Liver (tissue), 9 donors: ENCODE measurements around the gene MYO18B. TPM values are rescaled to one million over a fixed set of nuclear protein-coding genes. Genes with fewer than 3 reads are reported as not detected.

ENCODE experiments used
- DNase-seq: peaks from one replicate; pipeline ENCODE4 v3.0.0-alpha.2; 2017; ENCODE audit warnings: low spot score
- H3K27ac ChIP-seq, 2 donors: one replicate each; pipeline ENCODE4 v1.7.0; 2013; ENCODE audit warnings: inconsistent platforms in 2 of 2, low read length in 2 of 2, control low read depth in 1 of 2, low read depth in 1 of 2, mild to moderate bottlenecking in 1 of 2
- H3K27me3 ChIP-seq, 4 donors: one replicate each; pipeline versions ENCODE4 v1.6.1 to v1.7.0; 2013; ENCODE audit warnings: low read length in 3 of 4, inconsistent platforms in 1 of 4, mild to moderate bottlenecking in 1 of 4, moderate library complexity in 1 of 4; ENCODE audit not compliant: control insufficient read depth in 4 of 4, insufficient read depth in 4 of 4
- H3K36me3 ChIP-seq, 4 donors: one replicate each; pipeline versions ENCODE4 v1.6.1 to v1.7.0; 2013; ENCODE audit warnings: low read length in 3 of 4, mild to moderate bottlenecking in 3 of 4, low read depth in 1 of 4, moderate library complexity in 1 of 4; ENCODE audit not compliant: control insufficient read depth in 4 of 4, insufficient read depth in 3 of 4
- H3K4me1 ChIP-seq, 4 donors: one replicate each; pipeline versions ENCODE4 v1.6.1 to v1.7.0; 2013; ENCODE audit warnings: low read length in 3 of 4, mild to moderate bottlenecking in 3 of 4, moderate library complexity in 1 of 4; ENCODE audit not compliant: control insufficient read depth in 4 of 4, insufficient read depth in 4 of 4
- H3K4me3 ChIP-seq, 3 donors: one replicate each; pipeline versions ENCODE4 v1.6.1 to v1.7.0; 2013; ENCODE audit warnings: low read length in 3 of 3, control low read depth in 1 of 3, low read depth in 1 of 3, mild to moderate bottlenecking in 1 of 3
- H3K9ac ChIP-seq, 2 donors: one replicate each; pipeline ENCODE4 v1.7.0; 2013; ENCODE audit warnings: low read length in 2 of 2, mild to moderate bottlenecking in 2 of 2, moderate library complexity in 2 of 2, control low read depth in 1 of 2, low read depth in 1 of 2
- H3K9me3 ChIP-seq, 4 donors: one replicate each; pipeline versions ENCODE4 v1.6.1 to v1.7.0; 2013; ENCODE audit warnings: low read length in 3 of 4; ENCODE audit not compliant: control insufficient read depth in 4 of 4
- EGR1 ChIP-seq, 2 donors: IDR thresholded peaks; 2 replicates each; pipeline ENCODE4 v1.6.1; 2016 to 2018; ENCODE audit warnings: antibody characterized with exemption in 2 of 2, low read depth in 2 of 2
- FOXA1 ChIP-seq: IDR thresholded peaks from 2 replicates; pipeline ENCODE4 v1.6.1; 2016; ENCODE audit warnings: antibody characterized with exemption
- FOXA2 ChIP-seq: IDR thresholded peaks from 2 replicates; pipeline ENCODE4 v1.6.1; 2016; ENCODE audit warnings: antibody characterized with exemption
- GABPA ChIP-seq, 2 donors: IDR thresholded peaks in 1 of 2; conservative IDR thresholded peaks in 1 of 2; 2 replicates each; pipeline ENCODE4 v1.6.1; 2016; ENCODE audit warnings: antibody characterized with exemption in 2 of 2, mild to moderate bottlenecking in 1 of 2, moderate library complexity in 1 of 2
- HNF4A ChIP-seq, 2 donors: conservative IDR thresholded peaks; 2 replicates each; pipeline ENCODE4 v1.6.1; 2016; ENCODE audit warnings: antibody characterized with exemption in 2 of 2, mild to moderate bottlenecking in 2 of 2
- HNF4G ChIP-seq: IDR thresholded peaks from 2 replicates; pipeline ENCODE4 v1.6.1; 2016; ENCODE audit warnings: antibody characterized with exemption
- JUND ChIP-seq, 2 donors: IDR thresholded peaks; 2 replicates each; pipeline ENCODE4 v1.6.1; 2016; ENCODE audit warnings: antibody characterized with exemption in 2 of 2
- NR2F2 ChIP-seq: IDR thresholded peaks from 2 replicates; pipeline ENCODE4 v1.6.1; 2016; ENCODE audit warnings: antibody characterized with exemption
- RAD21 ChIP-seq, 2 donors: IDR thresholded peaks; 2 replicates each; pipeline ENCODE4 v1.6.1; 2016; ENCODE audit warnings: antibody characterized with exemption in 2 of 2, mild to moderate bottlenecking in 2 of 2
- REST ChIP-seq: IDR thresholded peaks from 2 replicates; pipeline ENCODE4 v1.6.1; 2016; ENCODE audit warnings: antibody characterized with exemption, mild to moderate bottlenecking
- RXRA ChIP-seq, 2 donors: IDR thresholded peaks; 2 replicates each; pipeline ENCODE4 v1.6.1; 2017 to 2018; ENCODE audit warnings: antibody characterized with exemption in 2 of 2, mild to moderate bottlenecking in 1 of 2
- SP1 ChIP-seq: IDR thresholded peaks from 2 replicates; pipeline ENCODE4 v1.6.1; 2018; ENCODE audit warnings: antibody characterized with exemption, mild to moderate bottlenecking
- TAF1 ChIP-seq: conservative IDR thresholded peaks from 2 replicates; pipeline ENCODE4 v1.6.1; 2016; ENCODE audit warnings: antibody characterized with exemption, mild to moderate bottlenecking
- YY1 ChIP-seq: IDR thresholded peaks from 2 replicates; pipeline ENCODE4 v1.6.1; 2016; ENCODE audit warnings: antibody characterized with exemption, mild to moderate bottlenecking
- ZBTB33 ChIP-seq: IDR thresholded peaks from 2 replicates; pipeline ENCODE4 v1.6.1; 2016; ENCODE audit warnings: antibody characterized with exemption
- WGBS: extraction: QIAGEN DNeasy Blood & Tissue Kit; methylation state at CpG from one replicate; pipeline ENCODE4 v1.1.7; 2013; 5-methylcytosine and 5-hydroxymethylcytosine counted together
- polyA plus RNA-seq, 2 donors: library from polyadenylated mRNA; stranded (reverse) in 1 of 2; unstranded in 1 of 2; fragments of 200-250 nt in 1 of 2; fragments of >200 nt in 1 of 2; fragmentation: Nextera tagmentation in 1 of 2; extraction: Ambion mirVana in 1 of 2; gene quantifications; one replicate each; pipeline versions ENCODE4 v1.2.1 to v1.2.3, GENCODE V29; 2013 to 2015
- total RNA-seq, 2 donors: library from RNA; depleted of rRNA; stranded (reverse); fragments of >200 nt; gene quantifications; one replicate each; pipeline ENCODE4 v1.2.3, GENCODE V29; 2014
- TF ChIP-seq, protein P1 (sequence below): IDR thresholded peaks from 2 replicates; pipeline ENCODE4 v1.6.1; 2016; ENCODE audit warnings: antibody characterized with exemption
- TF ChIP-seq, protein P2 (sequence below): IDR thresholded peaks from 2 replicates; pipeline ENCODE4 v1.6.1; 2016; ENCODE audit warnings: antibody characterized with exemption
- donor health status: healthy.
- donor health status: healthy.
- donor health status: healthy.
- donor health status: healthy.
- donor health status: healthy.

Gene MYO18B
- total and polyA plus RNA-seq, 4 donors, result under 0.01 to 4.2 (median 0.02) TPM; not detected in 1

DNA sequence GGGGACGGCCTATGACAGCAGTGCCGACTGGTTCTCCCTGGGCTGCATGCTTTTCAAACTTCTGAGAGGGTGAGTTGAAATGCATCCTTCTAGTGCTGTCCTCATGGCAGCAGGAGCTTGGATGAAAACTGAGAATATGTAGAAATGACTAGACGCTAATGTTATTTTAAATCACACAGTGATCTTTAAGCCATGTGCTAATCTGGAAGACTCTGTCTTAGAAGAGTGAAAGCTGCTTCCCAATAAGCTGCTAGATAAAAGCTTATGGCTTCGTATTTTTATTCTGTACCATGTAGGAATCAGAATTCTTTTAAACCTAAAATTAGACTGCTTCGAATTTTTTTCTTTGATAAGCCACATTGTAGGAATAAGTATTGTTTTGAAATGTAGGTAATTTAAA, 46.8 kb upstream of the MYO18B start:
- H3K9me3 ChIP-seq, result no peaks in the 10 kb centered on the region
- no peak overlapping the region for H3K4me3 ChIP-seq
- DNase-seq, result no peak
- 93% methylated on average over 5 of the region's 5 CpGs for WGBS
- no peaks in the 10 kb centered on the region for H3K36me3 ChIP-seq
- H3K9ac ChIP-seq, result no peak overlapping the region
- no peaks in the 10 kb centered on the region for H3K4me1 ChIP-seq
- no peaks in the 10 kb centered on the region for H3K27me3 ChIP-seq
- TF ChIP-seq TAF1 (no peak), GABPA (IDR thresholded peaks at IDR 0.05 in 1 of 2, conservative IDR thresholded peaks at IDR 0.05 in 1 of 2) (no peak), FOXA1 (no peak), EGR1 (IDR thresholded peaks at IDR 0.05; ENCODE audit: low read depth in 2 of 2) (no peak), HNF4G (no peak), RXRA (IDR thresholded peaks at IDR 0.05) (no peak), HNF4A (conservative IDR thresholded peaks at IDR 0.05) (no peak), SP1 (no peak), NR2F2 (no peak), RAD21 (IDR thresholded peaks at IDR 0.05) (no peak), ZBTB33 (no peak), FOXA2 (no peak), YY1 (no peak)
- TF ChIP-seq, protein P1, sequence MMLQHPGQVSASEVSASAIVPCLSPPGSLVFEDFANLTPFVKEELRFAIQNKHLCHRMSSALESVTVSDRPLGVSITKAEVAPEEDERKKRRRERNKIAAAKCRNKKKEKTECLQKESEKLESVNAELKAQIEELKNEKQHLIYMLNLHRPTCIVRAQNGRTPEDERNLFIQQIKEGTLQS, result no peak
- TF ChIP-seq, protein P2, sequence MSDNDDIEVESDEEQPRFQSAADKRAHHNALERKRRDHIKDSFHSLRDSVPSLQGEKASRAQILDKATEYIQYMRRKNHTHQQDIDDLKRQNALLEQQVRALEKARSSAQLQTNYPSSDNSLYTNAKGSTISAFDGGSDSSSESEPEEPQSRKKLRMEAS, result no peak
- H3K27ac ChIP-seq, result no peak overlapping the region

DNA sequence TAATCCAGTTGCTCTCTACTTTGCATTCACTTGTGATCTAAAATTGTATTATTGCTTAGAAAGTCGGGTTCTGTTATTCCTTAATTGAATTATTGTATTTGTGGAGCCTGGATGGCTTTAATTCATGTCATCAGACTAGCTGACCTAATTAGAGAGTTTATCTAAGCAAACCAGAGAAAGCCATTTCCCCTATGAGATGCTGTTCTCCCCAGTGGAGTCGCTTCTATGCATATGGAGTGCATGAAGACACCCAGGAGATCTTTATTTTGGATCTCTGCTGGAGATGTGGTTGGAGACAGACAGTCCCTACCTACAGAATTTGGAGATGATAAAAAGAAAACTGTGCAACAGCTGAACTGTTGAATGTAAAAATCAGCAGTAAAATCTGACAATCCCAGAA, 45.2 kb upstream of the MYO18B start:
- DNase-seq, result no peak
- Histone ChIP-seq H3K4me1 (no peaks in the 10 kb centered on the region), H3K4me3 (no peak overlapping the region), H3K36me3 (no peaks in the 10 kb centered on the region), H3K27ac (no peak overlapping the region), H3K9me3 (no peaks in the 10 kb centered on the region), H3K9ac (no peak overlapping the region), H3K27me3 (no peaks in the 10 kb centered on the region)
- 86% methylated on average over 2 of the region's 2 CpGs for WGBS
- TF ChIP-seq, protein P1, result no peak
- TF ChIP-seq JUND (IDR thresholded peaks at IDR 0.05), result no peak
- TF ChIP-seq REST, result no peak
- TF ChIP-seq RAD21 (IDR thresholded peaks at IDR 0.05), result no peak
- TF ChIP-seq EGR1 (IDR thresholded peaks at IDR 0.05; ENCODE audit: low read depth in 2 of 2), result no peak
- no peak for TF ChIP-seq YY1
- TF ChIP-seq SP1, result no peak
- no peak for TF ChIP-seq HNF4A (conservative IDR thresholded peaks at IDR 0.05)
- TF ChIP-seq RXRA (IDR thresholded peaks at IDR 0.05), result no peak
- TF ChIP-seq HNF4G, result no peak
